Fibroblast of pulmonary artery (primary cell): ENCODE measurements around the gene PRRG4.
A peak's percentile ranks its signal among the peaks of the same experiment; 100 is the strongest.
"Not testable (repeated sequence)": the region's sequence is repeated elsewhere in the genome, so short reads cannot be mapped to it uniquely, and the experiment has no call there.

Experiments used
- DNase-seq: peaks from one replicate; pipeline ENCODE4 v3.0.0-alpha.2; 2010; ENCODE audit warnings: low read depth
- H3K4me3 ChIP-seq: replicated peaks from 2 replicates; pipeline ENCODE4 v1.5.1; 2011; ENCODE audit warnings: low read depth, mild to moderate bottlenecking, control low read depth, low read length, moderate library complexity
- TF ChIP-seq, protein P1 (sequence below): IDR thresholded peaks from 2 replicates; pipeline ENCODE4 v1.5.1; 2011; ENCODE audit warnings: mild to moderate bottlenecking, control low read depth, low read length, inconsistent platforms; ENCODE audit errors: missing control alignments

PRRG4 gene

DNA sequence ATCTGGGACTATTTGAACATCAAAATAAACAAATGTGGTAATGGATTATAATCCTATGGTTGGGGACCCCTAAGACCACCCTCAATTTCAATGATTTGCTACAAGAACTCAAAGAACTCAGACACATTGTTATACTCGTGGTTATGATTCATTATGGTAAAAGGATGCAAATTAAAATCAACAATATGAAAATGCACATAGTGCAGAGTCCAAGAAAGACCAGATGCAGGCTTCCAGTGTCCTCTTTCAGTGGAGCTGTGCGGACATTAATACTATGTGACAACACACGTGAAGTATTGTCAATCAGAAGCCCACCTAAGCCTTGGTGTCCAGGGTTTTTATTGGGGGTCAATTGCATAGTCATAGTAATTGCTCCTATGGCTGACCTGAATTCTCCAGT is 53.7 kb downstream of the PRRG4 start:
- no peak overlapping the region for H3K4me3 ChIP-seq
- TF ChIP-seq, protein P1, sequence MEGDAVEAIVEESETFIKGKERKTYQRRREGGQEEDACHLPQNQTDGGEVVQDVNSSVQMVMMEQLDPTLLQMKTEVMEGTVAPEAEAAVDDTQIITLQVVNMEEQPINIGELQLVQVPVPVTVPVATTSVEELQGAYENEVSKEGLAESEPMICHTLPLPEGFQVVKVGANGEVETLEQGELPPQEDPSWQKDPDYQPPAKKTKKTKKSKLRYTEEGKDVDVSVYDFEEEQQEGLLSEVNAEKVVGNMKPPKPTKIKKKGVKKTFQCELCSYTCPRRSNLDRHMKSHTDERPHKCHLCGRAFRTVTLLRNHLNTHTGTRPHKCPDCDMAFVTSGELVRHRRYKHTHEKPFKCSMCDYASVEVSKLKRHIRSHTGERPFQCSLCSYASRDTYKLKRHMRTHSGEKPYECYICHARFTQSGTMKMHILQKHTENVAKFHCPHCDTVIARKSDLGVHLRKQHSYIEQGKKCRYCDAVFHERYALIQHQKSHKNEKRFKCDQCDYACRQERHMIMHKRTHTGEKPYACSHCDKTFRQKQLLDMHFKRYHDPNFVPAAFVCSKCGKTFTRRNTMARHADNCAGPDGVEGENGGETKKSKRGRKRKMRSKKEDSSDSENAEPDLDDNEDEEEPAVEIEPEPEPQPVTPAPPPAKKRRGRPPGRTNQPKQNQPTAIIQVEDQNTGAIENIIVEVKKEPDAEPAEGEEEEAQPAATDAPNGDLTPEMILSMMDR: no peak
- DNase-seq: no peak

DNA sequence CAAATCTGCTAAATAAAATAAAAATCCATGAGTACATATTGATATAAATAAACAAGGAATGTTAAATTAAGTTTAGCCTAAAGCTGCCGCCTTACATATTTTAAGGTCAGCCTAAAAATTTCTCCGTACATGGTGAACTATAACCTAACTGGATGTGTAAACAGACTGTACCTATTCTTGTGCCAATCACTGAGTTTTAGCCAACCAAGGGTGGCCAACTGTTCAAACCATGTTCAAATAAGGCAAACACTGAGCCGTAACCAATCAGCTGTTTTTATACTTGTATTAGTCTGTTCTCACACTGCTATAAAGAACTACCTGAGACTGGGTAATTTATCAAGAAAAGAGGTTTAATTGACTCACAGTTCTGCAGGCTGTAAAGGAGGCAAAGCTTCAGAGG is 54.3 kb downstream of the PRRG4 start:
- TF ChIP-seq, protein P1: no peak
- H3K4me3 ChIP-seq: no peak overlapping the region
- DNase-seq: no peak

DNA sequence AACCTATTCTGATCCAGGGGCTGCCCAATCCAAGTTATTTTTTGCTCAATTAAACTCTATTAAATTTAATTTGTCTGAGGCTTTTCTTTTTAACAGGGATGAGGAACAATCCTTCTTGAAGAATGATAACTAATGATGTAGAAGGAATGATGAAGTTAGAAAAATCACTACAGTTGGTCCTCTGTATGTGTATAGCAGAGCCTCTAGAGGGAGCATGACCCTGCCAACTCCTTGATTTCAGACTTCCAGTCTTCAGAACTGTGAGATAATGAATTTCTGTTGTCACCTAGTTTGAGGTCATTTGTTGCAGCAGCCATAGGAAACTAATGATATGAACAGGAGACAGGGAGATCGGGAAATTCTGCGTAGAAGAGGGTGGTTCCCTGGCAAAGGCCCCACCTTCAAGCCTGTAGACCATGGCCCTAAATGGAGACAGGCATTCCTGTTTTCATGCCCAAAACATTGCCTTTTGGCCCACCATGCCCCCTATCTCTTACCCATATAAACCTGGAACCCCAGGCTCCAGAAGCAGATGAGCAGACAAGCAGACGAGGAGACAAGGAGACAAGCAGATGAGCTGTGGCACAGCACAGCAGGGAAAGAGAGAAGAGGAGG is 55.1 kb downstream of the PRRG4 start:
- DNase-seq: peak; percentile 36
- no peak overlapping the region for H3K4me3 ChIP-seq
- TF ChIP-seq, protein P1: peak; percentile 64

DNA sequence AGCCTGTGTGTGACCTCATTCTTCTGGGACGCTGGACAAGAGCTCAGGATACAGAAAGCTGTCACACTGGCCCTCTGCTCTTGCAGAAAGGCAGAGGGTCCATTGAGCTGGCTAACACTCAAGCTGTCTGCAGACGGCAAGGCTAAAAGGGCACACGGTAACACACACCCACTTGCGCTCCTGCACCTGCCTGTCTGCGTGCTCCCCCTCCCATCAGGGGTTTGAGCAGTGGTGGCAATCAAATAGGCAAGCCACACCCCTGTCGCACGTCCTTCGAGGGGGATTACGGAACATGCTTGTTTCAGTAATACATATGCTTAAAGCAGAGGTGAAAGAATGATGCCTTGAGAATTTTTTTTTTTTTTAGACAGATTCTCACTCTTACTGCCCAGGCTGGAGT is 55.8 kb downstream of the PRRG4 start:
- no peak for DNase-seq
- no peak overlapping the region for H3K4me3 ChIP-seq
- TF ChIP-seq, protein P1: no peak

DNA sequence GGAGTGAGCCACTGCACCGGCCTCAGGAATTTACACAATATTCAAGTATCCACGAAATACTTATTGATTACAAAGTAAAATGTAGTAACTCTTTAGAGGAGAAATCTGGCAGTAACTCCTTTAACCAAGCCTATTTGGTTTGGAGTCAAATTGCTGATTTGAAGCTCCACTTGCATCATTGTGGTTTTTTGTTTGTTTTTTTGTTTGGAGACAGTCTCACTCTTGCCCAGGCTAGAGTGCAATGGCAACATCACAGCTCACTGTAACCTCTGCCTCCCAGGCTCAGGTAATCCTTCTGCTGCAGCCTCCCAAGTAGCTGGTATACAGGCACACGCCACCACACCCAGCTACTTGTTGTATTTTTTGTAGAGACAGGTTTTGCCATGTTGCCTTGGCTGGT is 56.5 kb downstream of the PRRG4 start:
- TF ChIP-seq, protein P1: no peak
- H3K4me3 ChIP-seq: no peak overlapping the region
- DNase-seq: no peak

DNA sequence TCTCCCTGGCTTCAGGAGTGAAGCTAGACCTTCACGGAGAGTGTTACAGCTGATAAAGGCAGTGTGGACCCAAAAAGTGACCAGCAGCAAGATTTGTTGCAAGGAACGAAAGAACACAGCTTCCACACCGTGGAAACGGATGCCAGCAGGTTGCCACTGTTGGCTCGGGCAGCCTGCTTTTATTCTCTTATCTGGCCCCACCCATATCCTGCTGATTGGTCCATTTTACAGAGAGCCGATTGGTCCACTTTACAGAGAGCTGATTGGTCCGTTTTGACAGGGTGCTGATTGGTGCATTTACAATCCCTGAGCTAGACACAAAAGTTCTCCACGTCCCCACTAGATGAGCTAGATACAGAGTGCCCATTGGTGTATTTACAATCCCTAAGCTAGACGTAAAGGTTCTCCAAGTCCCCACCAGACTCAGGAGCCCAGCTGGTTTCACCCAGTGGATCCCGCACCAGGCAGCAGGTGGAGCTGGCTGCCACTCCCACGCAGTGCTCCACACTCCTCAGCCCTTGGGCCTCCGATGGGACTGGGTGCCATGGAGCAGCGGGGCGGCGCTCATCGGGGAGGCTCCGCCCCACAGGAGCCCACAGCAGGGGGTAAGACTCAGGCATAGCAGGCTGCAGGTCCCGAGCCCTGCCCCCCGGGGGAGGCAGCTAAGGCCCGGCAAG is 58.1 kb downstream of the PRRG4 start:
- not testable (repeated sequence) for DNase-seq

DNA sequence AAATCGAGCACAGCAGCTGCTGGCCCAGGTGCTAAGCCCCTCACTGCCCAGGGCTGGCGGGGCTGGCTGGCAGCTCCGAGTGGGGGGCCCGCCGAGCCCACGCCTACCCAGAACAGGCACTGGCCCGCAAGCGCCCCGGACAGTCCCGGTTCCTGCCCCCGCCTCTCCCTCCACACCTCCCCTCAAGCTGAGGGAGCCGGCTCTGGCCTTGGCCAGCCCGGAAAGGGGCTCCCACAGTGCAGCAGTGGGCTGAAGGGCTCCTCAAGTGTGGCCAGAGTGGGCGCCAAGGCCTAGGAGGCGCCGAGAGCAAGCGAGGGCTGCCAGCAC is 58.6 kb downstream of the PRRG4 start:
- not testable (repeated sequence) for DNase-seq, H3K4me3 ChIP-seq

More for the DNA sequence above, 58.1 kb downstream of the PRRG4 start:
- not testable (repeated sequence) for H3K4me3 ChIP-seq

DNA sequence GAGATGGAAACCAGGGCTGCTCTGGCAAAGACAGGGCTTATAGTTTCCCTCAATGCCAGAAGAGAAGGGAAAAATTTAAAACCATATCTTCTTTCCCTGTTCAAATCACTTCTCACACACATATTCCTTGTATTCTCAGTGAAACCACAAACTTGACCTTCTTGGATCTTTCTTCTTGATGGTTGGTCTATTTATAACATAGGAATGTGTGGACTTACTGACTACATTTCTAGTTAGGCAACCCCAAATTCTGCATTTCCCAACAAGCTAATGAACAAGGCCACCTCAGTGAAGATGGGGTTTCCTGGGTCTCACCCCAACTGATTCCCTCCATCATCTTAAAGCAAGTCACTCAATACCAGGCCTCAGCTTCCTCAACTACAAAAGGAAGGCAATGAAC is 59.1 kb downstream of the PRRG4 start:
- DNase-seq: peak; percentile 25
- TF ChIP-seq, protein P1: no peak
- no peak overlapping the region for H3K4me3 ChIP-seq
